ENCODE measurements around the gene SYNJ2. TPM values are rescaled to one million over a fixed set of nuclear protein-coding genes. Genes with fewer than 3 reads are reported as not detected.

The SYNJ2 gene
- total RNA-seq, 1 experiment from 2014 or later: 24.5 TPM

GRCh38 chr6:158028421-158028820 lies 46.8 kb downstream of the SYNJ2 start:
- no peak overlapping the region for H2AK5ac ChIP-seq (ENCODE audit: insufficient read length, low read length)
- no peaks in the 10 kb centered on the region for H3K27me3 Mint-ChIP-seq (ENCODE audit: low read depth)

More at GRCh38 chr6:158028421-158028820, 46.8 kb downstream of the SYNJ2 start:
- no CpG with 5 or more reads among the region's 9 CpGs for WGBS (ENCODE audit: extremely low coverage, insufficient read length, low lambda C conversion rate)
- Histone ChIP-seq H2BK12ac (ENCODE audit: insufficient read length, low read depth, low read length) (no peak overlapping the region), H3K79me1 (ENCODE audit: insufficient read depth, low read depth, low read length, poor library complexity, severe bottlenecking) (no peaks in the 10 kb centered on the region), H3K4me2 (ENCODE audit: insufficient read depth, insufficient read length, low read length) (no peak overlapping the region), H3K23ac (ENCODE audit: insufficient read length, low read depth, low read length) (no peak overlapping the region), H4K5ac (ENCODE audit: insufficient read length, low read depth, low read length) (no peak overlapping the region), H3K79me2 (ENCODE audit: insufficient read depth, low read length) (no peaks in the 10 kb centered on the region), H3K18ac (ENCODE audit: insufficient read length, low read depth, low read length) (no peak overlapping the region), H4K91ac (ENCODE audit: insufficient read length, low read depth, low read length) (no peak overlapping the region), H3K23me2 (ENCODE audit: insufficient read length, low read depth, low read length, poor library complexity, severe bottlenecking) (no peaks in the 10 kb centered on the region), H4K8ac (replicated peaks; ENCODE audit: insufficient read length, low read depth, low read length) (no peak overlapping the region), H3K4me1 (ENCODE audit: insufficient read depth, low read length) (no peaks in the 10 kb centered on the region), H2BK20ac (ENCODE audit: low read depth, low read length, poor library complexity, severe bottlenecking) (no peak overlapping the region), H3T11ph (ENCODE audit: low read length) (no peak overlapping the region), H3K9ac (ENCODE audit: extremely low read depth, insufficient read length, low read length) (no peak overlapping the region), H3K14ac (ENCODE audit: insufficient read depth, low read length) (no peak overlapping the region), H2BK5ac (ENCODE audit: insufficient read length, low read length) (no peak overlapping the region), H3K27me3 (ENCODE audit: insufficient read depth, low read length) (no peaks in the 10 kb centered on the region), H4K20me1 (ENCODE audit: control insufficient read depth, insufficient read depth, insufficient read length) (no peaks in the 10 kb centered on the region), H2BK15ac (ENCODE audit: low read depth, low read length) (no peak overlapping the region), H2BK120ac (ENCODE audit: low read depth, low read length, poor library complexity, severe bottlenecking) (no peak overlapping the region), H3K4ac (ENCODE audit: low read depth, low read length) (no peak overlapping the region), H3K27ac (ENCODE audit: insufficient read length, low read depth, low read length) (no peak overlapping the region), H2AFZ (ENCODE audit: low read length) (no peak overlapping the region), H3K9me3 (ENCODE audit: control insufficient read depth, low read depth, low read length) (no peaks in the 10 kb centered on the region), H3K56ac (ENCODE audit: insufficient read length, low read depth, low read length) (no peak overlapping the region)
- no peak for TF ChIP-seq CTCF (conservative IDR thresholded peaks at IDR 0.05)
- DNase-seq: no peak
- peaks cover 30 to 33% of the 10 kb centered on the region in 2 experiments for H3K4me1 Mint-ChIP-seq
- H3K36me3 Mint-ChIP-seq (ENCODE audit: insufficient read depth in 1 of 3, low read depth in 3 of 3): peaks cover 0 to 11% (median 3%) of the 10 kb centered on the region in 3 experiments; a peak in 3 of 7 replicates
- H3K27ac Mint-ChIP-seq: no peak overlapping the region; a peak in 1 of 7 replicates
- H3K9me3 Mint-ChIP-seq: no peaks in the 10 kb centered on the region
- H3K4me3 Mint-ChIP-seq: no peak overlapping the region
